ENCODE measurements around the gene PRCC.

The PRCC gene

DNA sequence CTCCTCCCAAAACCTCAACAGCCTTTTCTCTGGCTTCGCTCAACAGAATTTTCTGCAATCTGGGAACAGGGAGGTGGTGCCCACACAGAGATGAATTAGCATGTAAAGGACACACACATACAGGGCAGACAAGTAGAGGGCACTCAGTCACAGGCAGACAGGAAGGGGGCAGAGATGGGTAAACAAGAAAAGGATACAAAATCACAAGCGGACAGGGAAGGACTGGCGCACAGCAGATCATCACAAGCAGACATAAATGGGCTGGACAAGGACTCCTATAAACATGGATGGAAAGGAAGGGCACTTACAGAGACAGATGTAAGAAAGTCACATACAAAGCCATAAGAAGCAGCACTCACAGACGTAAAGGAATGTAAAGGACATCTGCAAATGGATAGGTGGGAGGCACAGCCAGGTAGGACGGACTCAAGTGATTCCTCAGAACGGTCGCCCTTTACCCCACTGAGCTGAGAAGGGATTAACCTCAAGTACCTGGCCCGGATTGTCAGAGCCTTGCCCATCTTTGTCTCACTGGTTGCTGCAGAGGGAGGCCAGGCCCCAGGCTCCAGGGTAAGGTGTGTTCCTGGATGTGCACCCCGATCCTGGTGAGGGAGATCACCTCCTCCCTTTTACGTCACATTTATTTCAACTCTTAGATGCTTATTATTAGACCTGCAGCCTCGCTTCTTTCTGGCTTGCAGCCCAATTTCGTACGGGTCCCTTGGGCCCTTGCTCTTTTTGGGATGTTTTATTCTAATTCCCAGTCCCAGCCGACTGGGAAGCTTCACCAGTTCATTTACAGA is 836 bp upstream of the PRCC start:
- DNase-seq: no peak

- DNase-seq: no peak
Observed at GRCh38 chr1:156767879-156768604, 707 bp downstream of the PRCC start.

DNA sequence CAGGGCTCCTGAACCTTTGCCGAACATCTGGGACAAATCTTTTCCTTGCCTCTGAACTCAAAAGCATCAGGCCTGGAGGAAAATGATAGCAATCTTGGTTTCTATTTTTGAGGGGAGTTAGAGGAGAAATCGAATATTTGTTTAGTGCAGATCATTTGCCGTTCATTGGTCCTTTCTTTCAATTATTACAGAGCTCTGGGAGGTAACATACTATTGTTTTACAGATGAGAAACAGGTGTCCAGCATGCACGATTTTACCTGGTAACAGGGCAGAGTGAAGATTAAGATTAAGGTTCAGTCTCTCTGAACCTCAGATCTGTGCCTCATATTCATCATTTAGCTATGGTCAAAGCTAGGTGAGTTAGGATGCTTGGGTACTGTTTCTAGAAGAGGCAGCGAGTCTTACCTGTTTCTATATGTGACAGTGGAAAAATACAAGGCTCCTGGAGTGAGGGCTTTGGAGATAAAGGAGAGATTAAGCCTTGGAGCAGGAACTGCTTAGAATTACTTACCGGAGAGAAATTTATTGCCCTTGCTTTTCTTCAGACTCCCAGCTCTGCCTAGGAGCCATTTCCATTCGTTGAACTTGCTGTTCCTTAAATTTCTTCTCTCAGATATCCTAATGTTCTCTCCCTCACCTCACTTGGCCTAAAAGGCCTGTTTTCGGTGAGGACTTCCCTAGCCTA is 1.4 kb downstream of the PRCC start:
- DNase-seq: no peak

DNA sequence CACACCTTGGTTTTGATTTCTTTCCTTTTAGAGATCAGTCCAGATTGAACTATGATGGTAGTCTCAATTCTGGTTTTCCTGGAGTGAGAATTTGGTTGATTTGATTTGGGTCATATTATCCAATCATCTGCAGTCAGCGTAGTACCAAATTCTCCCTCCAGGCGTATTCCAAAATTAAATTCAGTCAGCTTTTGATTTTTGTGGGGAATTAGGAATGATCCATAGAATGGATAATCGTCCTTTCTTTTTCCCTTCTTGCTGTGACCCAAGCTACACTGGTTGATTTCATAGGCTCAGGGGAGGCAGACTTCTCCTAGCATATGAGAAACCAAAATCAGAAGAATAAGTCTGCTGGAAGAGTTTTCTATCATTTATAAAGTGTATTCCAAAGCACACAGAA is 4.9 kb downstream of the PRCC start:
- DNase-seq: no peak

DNA sequence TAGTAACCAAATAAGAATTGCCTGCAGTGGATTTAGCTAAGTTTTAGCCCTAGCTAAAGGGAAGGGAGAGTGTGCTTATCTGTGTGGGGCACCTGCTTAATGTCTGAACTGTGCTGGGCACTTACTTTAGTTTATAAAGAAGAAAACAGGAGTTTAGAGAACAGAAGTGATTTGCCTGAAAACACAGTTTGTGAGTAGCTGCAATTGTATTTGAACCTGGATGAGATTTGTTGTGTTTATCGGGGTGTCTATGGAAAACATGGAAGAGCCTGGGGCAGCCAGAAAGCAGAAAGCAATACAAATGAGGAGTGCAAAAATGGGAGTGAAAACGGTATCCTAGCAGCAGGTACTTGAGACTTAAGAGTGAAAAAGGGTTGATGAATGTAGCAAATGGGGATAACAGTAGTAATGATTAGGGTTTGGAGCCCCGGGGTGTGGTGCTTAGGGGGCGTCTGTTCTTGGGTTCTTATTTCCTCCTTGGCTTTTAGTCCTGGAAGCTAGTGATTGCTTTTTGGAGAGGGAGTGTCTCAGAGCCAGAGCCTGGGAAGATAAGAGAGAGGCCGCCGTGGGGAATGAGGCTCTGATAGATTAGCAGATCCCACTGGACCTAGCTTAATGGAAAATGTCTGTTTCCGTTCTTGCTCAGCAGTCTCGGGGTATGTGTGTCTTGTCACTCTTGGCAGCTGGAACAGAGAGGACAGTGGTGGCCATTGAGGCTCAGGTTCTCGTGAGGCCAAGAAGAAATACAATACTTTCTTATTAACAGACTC is 5.6 kb downstream of the PRCC start:
- no peak for DNase-seq

DNA sequence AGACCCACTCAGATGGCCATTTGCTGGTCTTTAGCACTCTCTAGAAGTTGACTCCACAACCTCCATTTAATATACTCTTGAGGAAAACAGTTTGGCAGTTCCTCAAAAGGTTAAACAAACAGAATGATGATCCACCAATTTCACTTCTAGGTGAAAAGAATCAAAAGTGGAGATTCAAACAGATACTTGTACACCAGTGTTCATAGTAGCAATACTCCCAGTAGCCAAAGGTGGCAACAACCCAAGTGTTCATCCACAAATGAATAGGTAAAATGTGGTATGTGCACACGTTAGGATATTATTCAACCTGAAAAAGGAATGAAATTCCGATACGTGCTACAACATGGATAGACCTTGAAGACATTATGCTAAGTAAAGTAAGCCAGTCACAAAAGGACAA is 6.3 kb downstream of the PRCC start:
- no peak for DNase-seq

GRCh38 chr1:156775799-156776198 is 8.5 kb downstream of the PRCC start:
- DNase-seq: no peak

GRCh38 chr1:156776942-156777341 is 9.6 kb downstream of the PRCC start:
- no peak for DNase-seq

- DNase-seq: no peak
Observed at GRCh38 chr1:156777573-156777972, 10.2 kb downstream of the PRCC start.

GRCh38 chr1:156781585-156782186 is 14.4 kb downstream of the PRCC start:
- DNase-seq: no peak

DNA sequence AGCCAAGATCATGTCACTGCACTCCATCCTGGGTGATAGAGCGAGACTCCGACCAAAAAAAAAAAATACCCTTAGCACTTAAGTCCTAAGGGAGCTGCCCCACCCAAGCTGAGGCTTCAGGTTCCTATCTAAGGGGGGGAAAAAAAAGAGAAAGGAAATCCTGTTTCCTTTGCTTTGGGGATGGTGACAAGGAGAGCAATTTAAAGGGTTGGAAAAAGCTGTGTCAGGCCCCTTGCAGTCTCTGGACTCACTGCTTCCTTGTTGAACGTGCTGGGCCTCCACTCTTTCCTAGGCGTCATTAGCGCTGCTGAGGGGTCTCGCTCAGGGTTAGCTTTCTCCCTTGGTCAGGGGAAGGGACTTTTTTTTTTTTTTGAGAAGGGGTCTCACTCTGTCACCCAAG is 18.1 kb downstream of the PRCC start:
- no peak for DNase-seq

DNA sequence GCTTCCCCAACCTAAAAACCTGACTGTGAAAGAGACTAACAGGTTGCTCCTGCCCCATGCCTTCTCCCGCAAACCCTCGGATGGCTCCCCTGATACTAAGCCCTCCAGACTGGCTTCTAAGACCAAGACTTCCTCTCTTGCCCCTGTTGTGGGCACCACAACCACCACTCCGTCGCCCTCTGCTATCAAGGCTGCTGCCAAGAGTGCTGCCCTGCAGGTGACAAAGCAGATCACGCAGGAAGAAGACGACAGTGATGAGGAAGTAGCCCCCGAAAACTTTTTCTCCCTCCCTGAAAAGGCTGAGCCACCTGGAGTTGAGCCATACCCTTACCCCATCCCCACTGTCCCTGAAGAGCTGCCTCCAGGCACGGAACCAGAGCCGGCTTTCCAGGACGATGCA is 19.3 kb downstream of the PRCC start:
- no peak for DNase-seq

GRCh38 chr1:156788136-156788535 is 20.8 kb downstream of the PRCC start:
- no peak for DNase-seq

DNA sequence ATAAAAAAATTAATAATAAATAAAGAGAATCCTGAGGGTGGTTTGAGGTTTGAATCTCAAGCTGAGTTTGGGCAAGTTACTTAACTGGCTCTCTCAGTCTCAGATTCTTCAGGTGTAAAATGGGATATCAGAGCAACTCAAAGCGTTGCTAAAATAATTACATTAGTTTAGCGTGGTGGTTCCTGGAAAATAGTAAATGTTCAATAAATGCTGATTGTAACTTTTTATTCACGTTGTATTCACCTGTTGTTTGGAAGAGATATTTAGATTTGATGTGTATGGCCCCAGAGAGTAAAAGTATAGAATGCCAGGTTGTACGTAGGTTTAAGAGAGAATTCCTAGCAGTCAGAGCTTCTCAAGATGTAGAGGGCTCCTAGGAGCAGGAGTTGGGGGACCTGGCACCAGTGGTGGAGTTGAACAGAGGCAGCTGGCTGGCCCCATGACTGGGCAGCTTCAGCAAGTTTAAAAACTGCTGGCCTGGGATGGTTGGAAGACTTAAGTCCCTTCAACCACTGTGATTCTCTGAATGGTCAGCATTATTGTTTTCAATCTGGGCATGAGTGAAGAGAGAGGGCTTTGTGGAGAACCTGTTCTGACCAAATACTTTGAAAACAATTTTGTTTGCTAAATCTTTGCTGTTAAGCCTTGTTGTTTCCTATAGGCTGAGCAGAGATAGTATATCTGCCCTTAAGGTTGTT is 22.4 kb downstream of the PRCC start:
- no peak for DNase-seq

DNA sequence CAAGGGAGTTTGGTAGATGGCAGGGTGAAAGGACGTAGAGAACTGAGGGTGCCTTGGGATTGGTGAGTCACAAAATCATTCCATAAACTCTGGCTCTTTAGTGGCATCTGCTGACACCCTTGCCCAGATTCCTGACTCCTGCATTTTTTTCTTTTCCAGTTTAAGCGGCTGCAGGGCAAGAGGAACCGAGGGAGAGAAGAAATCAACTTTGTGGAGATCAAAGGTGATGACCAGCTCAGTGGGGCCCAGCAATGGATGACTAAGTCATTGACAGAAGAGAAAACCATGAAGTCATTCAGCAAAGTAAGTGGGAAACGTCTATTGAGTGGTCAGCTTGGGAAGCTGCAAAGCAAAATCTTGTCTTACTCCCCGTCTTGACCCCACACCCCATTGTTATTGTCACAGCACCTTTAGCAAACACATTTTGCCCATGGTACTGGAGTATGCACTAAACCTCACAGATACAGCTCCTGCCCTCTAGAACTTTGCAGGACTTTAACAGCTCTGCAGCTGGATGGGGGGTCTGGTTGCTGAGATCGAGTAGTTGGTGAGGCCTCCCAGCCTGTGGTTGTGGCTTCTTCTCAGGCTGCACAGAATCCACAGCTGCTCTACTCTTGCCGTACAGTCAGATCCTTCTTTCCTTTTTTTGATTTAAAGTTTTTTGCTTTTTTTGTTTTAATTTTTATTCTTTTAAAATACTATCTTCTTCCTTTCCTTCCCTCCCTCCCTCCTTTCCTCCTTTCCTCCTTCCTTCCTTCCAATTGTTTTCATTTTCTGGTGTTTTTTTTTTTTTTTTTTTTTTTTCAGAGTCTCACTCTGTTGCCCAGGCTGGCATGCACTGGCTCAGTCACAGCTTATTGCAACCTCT is 27.4 kb downstream of the PRCC start:
- no peak for DNase-seq

DNA sequence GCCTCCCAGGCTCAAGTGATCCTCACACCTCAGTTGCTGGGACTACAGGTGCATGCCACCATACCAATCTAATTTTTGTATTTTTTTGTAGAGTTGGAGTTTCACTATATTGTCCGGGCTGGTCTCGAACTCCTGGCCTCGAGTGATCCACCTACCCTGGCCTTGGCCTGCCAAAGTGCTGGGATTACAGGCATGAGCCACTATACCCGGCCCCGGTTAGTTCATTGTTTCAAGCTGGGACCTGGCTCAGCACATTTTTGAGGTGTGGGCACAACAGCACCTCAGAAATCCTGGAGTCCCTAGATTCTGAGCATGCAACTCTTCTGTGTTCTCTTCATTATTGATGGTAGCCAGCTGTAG is 28.0 kb downstream of the PRCC start:
- DNase-seq: no peak

GRCh38 chr1:156795787-156796186 is 28.5 kb downstream of the PRCC start:
- no peak for DNase-seq

GRCh38 chr1:156796340-156797097 is 29.2 kb downstream of the PRCC start:
- peak; percentile 72 for DNase-seq

GRCh38 chr1:156797212-156797871 is 30.0 kb downstream of the PRCC start:
- peak; percentile 61 for DNase-seq

Data from fibroblast of skin of right quadriceps (primary cell).